Measurements from ENCODE around the gene SLC25A47. TPM values are rescaled to one million over a fixed set of nuclear protein-coding genes. Genes with fewer than 3 reads are reported as not detected.

Gene SLC25A47
- total RNA-seq, 4 donors from 2014 or later, result not detected

GRCh38 chr14:100350276-100350926 lies 27.3 kb downstream of the SLC25A47 start:
- intact Hi-C loops (cut with DNase I), result no loop called here
- WGBS, 2 donors, result 92 to 96% methylated on average over 11 of the region's 11 CpGs
- H3K36me3 ChIP-seq, result peaks cover 53 to 56% of the 10 kb centered on the region in 2 donors

GRCh38 chr14:100350986-100351385 lies 27.8 kb downstream of the SLC25A47 start:
- Histone ChIP-seq H3K9me3 (no peaks in the 10 kb centered on the region), H3K36me3 (peaks cover 54 to 56% of the 10 kb centered on the region in 2 donors), H3K27me3 (no peaks in the 10 kb centered on the region), H3K4me1 (no peaks in the 10 kb centered on the region), H3K4me3 (replicated peaks in 1 of 3) (no peak overlapping the region), H3K27ac (no peak overlapping the region)
- TF ChIP-seq POLR2A (IDR thresholded peaks at IDR 0.05) (no peak), CTCF (IDR thresholded peaks at IDR 0.05) (no peak)
- WGBS, 2 donors, result 90 to 93% methylated on average over 5 of the region's 5 CpGs
- intact Hi-C loops (cut with DNase I), result no loop called here
- DNase-seq, result no peak

More at GRCh38 chr14:100350276-100350926, 27.3 kb downstream of the SLC25A47 start:
- no peak for DNase-seq
- H3K4me3 ChIP-seq (replicated peaks in 1 of 3), result no peak overlapping the region
- no peaks in the 10 kb centered on the region for H3K27me3 ChIP-seq
- no peak overlapping the region for H3K27ac ChIP-seq
- no peaks in the 10 kb centered on the region for H3K9me3 ChIP-seq
- no peaks in the 10 kb centered on the region for H3K4me1 ChIP-seq
- TF ChIP-seq POLR2A (IDR thresholded peaks at IDR 0.05), result no peak
- no peak for TF ChIP-seq CTCF (IDR thresholded peaks at IDR 0.05)

GRCh38 chr14:100358396-100358795 lies 35.3 kb downstream of the SLC25A47 start:
- no peak for DNase-seq
- Histone ChIP-seq H3K27ac (no peak overlapping the region), H3K4me3 (replicated peaks in 1 of 3) (no peak overlapping the region), H3K27me3 (no peaks in the 10 kb centered on the region), H3K36me3 (peaks cover 36 to 39% of the 10 kb centered on the region in 2 donors), H3K9me3 (no peaks in the 10 kb centered on the region), H3K4me1 (no peaks in the 10 kb centered on the region)
- WGBS, 2 donors, result 98 to 99% methylated on average over 2 of the region's 2 CpGs
- TF ChIP-seq POLR2A (IDR thresholded peaks at IDR 0.05) (no peak), CTCF (IDR thresholded peaks at IDR 0.05) (no peak)
- intact Hi-C loops (cut with DNase I), result no loop called here

GRCh38 chr14:100359111-100359510 lies 36.0 kb downstream of the SLC25A47 start:
- H3K9me3 ChIP-seq, result no peaks in the 10 kb centered on the region
- no peaks in the 10 kb centered on the region for H3K27me3 ChIP-seq
- no peak overlapping the region for H3K4me3 ChIP-seq (replicated peaks in 1 of 3)
- intact Hi-C loops (cut with DNase I), result no loop called here
- TF ChIP-seq CTCF (IDR thresholded peaks at IDR 0.05) (no peak), POLR2A (IDR thresholded peaks at IDR 0.05) (no peak)
- H3K36me3 ChIP-seq, result peaks cover 29 to 34% of the 10 kb centered on the region in 2 donors
- H3K4me1 ChIP-seq, result no peaks in the 10 kb centered on the region
- DNase-seq, result no peak
- H3K27ac ChIP-seq, result no peak overlapping the region
- 94 to 95% methylated on average over 2 of the region's 2 CpGs for WGBS, 2 donors

- no peaks in the 10 kb centered on the region for H3K27me3 ChIP-seq
- H3K4me3 ChIP-seq (replicated peaks in 1 of 3), result no peak overlapping the region
- no peak for DNase-seq
- 84 to 90% methylated on average over 4 of the region's 4 CpGs for WGBS, 2 donors
- no peaks in the 10 kb centered on the region for H3K9me3 ChIP-seq
- no peak for TF ChIP-seq CTCF (IDR thresholded peaks at IDR 0.05)
- no peak for TF ChIP-seq POLR2A (IDR thresholded peaks at IDR 0.05)
- H3K4me1 ChIP-seq, result no peaks in the 10 kb centered on the region
- H3K36me3 ChIP-seq, result peaks cover 26 to 27% of the 10 kb centered on the region in 2 donors
- no peak overlapping the region for H3K27ac ChIP-seq
- intact Hi-C loops (cut with DNase I), result no loop called here
Observed at GRCh38 chr14:100359881-100360280, 36.7 kb downstream of the SLC25A47 start.
